Measurements from ENCODE around the gene RYR1.
A peak's percentile ranks its signal among the peaks of the same experiment; 100 is the strongest.
"Not testable (repeated sequence)": the region's sequence is repeated elsewhere in the genome, so short reads cannot be mapped to it uniquely, and the experiment has no call there.

Gene RYR1

DNA sequence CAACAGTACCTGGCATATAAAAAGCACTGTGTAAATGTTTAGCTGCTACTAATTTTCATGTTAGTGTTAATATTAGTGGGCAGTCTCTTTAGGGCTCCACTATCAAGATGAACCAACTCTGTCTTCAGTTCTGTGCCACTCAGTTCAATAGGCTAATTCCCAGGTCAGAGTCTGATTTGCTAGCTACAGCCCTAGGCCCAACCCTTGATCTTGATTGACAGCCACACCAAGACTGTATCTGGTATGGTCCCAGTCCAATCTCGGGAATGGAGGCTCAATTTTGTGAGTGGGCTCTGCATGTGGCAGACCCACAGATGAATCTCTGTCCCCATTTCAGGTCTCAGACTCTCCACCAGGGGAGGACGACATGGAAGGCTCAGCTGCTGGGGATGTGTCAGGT lies 138.2 kb downstream of the RYR1 start:
- DNase-seq = no peak

DNA sequence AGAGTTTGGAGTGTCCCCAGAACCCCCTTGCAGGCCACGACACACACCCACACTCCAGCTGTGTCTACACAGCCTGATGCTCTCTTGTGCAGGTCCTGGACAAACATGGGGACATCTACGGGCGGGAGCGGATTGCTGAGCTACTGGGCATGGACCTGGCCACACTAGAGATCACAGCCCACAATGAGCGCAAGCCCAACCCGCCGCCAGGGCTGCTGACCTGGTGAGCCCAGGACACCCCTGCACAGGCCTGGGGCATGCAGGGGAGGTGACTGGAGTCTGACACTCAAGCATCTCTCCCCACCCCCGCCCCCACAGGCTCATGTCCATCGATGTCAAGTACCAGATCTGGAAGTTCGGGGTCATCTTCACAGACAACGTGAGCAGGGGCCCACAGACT lies 144.3 kb downstream of the RYR1 start:
- no peak for DNase-seq

DNA sequence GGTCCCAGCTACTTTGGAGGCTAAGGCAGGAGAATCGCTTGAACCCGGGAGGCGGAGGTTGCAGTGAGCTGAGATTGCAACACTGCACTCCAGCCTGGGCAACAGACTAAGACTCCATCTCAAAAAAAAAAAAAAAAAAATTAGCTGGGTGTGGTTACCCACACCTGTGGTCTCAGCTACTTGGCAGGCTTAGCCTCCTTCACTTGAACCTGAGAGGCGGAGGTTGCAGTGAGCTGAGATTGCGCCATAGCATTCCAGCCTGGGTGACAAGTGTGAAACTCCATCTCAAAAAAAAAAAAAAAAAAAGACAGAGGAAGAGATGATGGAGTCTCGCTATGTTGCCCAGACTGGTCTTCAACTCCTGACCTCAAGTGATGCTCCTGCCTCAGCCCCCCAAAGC lies 145.8 kb downstream of the RYR1 start:
- peak; percentile 18 for DNase-seq

DNA sequence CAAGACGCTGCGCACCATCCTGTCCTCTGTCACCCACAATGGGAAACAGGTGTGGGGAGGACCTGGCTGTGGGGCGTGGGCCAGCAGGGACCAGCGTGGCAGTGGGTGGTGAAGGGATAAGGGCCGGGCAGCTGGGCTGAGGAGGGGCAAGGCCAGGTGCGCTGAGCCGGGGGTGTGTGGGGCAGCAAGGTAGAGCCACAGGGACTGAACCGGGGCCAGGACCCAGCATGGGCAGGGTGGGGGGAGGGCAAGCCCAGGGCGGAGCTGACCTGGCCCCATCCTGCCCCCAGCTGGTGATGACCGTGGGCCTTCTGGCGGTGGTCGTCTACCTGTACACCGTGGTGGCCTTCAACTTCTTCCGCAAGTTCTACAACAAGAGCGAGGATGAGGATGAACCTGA lies 146.6 kb downstream of the RYR1 start:
- no peak for DNase-seq

DNA sequence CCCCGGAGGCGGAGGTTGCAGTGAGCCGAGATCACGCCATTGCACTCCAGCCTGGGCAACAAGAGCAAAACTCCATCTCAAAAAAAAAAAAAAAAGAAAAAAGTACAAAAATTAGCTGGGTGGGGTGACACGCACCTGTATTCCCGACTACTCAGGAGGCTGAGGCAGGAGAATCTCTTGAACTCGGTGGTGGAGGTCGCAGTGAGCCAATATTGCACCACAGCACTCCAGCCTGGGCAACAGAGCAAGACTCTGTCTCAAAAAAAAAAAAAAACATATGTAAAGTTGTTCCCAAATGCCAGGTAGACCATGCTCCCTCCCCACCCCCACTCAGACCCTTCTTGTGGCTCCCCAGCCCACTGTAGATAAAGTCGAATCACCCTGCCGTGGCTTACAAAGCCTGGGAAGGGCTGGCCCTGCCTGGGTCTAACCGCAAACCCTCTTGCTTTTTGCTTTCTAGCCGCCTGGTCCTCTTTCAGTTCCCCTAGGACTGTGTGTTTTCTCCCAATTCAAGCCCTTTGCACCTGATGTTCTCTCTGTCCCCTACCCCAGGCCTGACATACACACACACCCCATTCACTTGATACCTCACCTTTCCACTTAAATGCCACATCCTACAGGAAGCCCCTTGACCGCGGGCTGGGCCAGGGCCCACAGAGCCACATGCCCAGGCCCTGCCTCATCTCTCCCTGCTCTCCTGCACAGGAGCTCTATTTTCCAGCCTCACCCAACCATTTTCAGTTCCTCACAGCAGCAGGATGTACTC lies 149.9 kb downstream of the RYR1 start:
- no peak for DNase-seq

DNA sequence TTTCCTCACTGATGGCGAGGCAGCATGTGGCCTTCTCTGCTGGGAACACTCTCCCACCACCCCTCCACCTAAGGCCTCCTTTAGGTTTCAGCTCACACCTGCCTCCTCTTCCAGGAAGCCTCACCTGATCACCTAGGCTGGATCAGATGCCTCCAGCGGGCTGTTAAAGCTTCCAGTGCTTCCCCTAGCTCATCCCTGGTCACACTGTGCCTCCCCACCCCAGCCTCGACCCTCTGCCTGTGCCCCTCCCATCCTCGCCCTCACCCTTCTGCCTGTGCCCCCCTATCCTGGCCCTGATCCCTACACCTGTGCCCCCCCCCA lies 150.5 kb downstream of the RYR1 start:
- DNase-seq = no peak

DNA sequence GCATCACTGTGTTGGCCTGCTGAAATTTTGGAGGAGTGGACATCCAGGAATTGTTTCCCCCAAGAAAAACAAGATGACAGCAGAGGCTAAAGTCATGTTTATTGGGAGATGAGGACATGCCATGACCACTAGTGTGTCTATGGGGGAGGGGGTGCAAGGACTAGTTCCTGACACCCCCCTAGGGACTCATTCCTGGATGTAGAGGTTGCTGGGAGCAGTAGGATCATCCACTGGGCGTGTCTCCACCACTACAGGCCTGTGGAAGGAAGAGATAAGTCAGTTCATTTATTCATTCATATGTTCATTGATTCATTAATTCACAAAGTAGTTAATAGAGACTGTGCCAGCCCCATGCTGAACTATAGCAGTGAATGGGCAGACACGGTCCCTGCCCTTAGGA lies 154.1 kb downstream of the RYR1 start:
- no peak for DNase-seq

DNA sequence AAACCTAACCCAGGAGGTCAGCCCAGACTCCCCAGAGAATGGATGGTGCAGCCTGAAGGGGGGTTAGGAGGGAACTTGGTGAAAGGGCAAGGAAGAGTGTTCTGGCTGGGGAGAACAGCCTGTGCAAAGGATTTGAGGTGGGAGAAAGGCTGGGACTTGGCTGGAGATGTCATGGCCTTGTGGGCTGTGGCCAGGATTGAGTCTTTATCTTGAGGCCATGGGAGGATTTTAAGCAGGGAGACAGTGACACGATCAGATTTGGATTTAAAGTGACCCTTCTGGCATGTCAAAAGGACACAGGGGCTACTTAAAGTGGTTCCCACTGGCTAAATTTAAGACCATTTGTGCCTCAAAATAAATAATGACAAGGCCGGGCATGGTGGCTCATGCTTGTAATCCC lies 154.6 kb downstream of the RYR1 start:
- no peak for DNase-seq

DNA sequence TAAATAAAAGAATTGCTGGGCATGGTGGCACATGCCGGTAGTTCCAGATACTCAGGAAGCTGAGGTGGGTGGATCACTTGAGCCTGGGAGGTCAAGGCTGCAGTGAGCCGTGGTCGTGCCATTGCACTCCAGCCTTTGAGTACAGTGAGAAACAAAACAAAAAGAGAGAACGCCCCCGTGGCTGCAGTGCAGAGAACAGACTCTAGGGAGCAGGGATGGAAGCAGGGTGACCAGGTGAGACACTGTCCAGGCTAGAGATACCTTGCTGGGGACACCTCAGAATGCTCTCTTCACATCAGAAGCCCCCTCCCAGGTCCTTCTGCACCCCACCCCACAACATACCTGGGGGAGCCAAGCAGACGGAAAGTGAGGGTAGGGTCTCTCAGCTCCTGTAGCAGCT lies 159.4 kb downstream of the RYR1 start:
- DNase-seq = no peak

DNA sequence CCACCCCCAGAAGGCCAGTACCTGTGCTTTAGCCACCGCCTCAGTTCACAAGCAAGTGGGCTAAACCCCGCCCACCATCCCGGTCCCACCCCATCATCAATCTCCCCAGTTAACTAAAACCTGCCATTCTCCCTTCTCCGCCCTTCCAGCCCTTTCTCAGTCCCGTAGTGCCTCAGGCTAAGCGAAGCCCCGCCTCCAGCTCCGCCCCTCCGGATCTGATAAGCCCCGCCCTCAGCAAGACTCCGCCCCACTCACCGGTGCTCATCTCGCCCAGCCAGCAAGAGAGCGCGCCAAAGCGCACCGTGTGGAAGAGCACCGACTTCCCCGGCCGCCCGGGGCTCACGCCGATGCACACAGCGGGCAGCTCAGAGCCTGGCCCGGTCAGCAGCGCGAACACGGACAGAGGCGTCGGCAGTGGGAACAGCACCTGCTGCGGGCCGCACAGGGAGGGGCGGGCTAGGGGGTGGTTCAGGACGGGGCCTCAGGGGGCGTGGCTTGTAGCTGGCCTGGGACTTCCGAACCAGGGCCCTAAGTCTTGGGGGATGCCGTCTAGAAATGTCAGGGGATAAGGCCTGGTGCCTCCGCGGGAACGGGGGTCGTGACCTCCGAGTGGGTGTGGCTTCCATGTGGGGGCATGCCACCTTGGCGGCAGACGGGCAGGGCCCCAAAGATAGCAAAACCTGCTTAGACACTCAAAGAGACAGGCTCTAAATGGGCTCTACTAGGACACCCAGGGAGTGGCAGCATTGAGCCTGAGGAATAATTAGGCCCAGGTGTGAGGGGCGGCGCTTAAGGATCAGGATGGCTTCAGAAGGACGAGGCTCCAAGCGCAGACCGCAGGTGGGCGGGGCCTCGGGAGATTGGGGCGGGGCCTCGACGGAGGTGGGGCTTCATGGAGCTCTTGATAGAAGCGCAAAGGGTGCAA lies 162.8 kb downstream of the RYR1 start:
- DNase-seq = no peak

DNA sequence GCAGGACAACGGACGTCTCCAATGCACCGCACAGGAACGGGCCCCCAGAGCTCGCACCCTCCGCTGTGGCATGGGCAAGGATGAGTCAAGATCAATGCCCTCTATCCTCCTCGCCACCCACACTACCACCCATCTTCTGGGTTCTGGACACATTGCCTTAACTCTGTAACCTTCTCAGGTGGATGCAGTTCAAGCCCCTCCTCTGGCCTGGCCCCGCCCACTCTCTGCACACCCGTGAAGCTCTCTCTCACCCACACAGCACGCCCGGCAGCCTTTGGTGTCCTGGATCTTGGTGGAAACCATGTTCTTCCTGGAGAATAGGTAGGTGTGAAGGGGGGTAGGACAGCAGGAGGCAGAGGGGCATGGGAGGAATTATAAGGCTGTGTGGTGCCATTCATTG lies 163.6 kb downstream of the RYR1 start:
- no peak for DNase-seq

DNA sequence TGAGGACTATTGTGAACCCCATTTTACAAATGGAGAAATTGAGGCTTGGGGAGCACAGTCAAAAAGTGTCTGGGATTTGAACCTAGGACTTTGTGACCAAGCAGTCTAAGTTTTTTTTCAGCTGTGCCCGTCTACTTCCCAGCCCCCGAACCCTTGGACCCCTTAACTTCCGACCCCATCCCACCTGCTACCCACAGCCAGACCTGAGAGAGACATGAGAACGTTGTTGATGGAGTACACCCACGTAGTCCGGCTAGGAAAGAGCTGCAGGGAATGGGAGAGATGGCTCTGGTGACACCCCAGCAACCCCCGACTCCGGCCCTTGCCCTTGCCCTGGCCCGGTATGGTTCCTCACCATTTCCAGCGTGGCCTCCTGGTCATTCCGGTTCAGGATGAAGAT lies 166.2 kb downstream of the RYR1 start:
- DNase-seq = no peak

DNA sequence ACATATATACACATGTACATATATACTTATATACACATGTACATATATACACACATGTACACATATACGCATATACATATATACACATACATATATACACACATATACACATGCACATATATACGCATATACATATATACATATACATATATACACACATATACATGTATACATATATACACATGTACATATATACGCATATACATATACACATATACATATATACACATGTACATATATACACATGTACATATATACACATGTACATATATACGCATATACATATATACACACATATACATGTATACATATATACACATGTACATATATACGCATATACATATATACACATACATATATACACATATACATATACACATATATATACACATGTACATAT lies 169.4 kb downstream of the RYR1 start:
- DNase-seq = not testable (repeated sequence)

DNA sequence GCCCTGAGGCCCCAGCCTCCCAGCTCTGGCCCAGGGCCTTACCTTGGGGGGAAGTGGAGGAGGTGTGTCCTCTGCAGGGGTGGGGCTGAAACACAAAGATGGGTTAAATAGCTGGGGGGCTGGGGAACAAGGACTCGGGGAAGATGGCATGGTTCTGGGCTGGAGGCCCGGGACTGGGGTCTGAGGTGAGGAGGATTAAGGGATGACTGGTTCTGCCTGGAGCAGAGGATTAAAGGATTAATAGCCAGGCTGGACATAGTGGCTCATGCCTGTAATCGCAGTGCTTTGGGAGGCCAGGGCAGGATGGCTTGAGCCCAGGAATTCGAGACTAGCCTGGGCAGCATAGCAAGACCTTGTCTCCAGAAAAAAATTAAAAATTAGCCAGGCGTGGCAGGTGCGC lies 172.6 kb downstream of the RYR1 start:
- DNase-seq = no peak

DNA sequence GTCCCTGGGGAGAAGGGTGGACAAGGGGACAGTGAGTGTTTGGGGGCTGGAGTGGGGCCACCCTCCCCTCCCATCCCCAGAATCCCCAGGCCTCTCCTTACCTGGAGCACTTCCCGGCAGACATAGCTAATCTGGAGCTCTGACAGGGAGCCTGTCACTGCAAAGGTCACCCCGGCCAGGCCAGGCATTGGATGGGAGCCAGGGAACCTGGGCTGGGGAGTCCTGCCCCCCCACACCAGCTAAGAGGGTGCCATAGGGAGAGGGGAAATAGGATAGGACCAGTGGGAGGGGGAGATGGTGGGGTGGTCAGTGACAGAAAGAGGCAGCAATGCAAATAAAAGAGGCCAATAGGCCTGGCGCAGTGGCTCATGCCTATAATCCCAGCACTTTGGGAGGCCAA lies 180.8 kb downstream of the RYR1 start:
- DNase-seq = no peak

DNA sequence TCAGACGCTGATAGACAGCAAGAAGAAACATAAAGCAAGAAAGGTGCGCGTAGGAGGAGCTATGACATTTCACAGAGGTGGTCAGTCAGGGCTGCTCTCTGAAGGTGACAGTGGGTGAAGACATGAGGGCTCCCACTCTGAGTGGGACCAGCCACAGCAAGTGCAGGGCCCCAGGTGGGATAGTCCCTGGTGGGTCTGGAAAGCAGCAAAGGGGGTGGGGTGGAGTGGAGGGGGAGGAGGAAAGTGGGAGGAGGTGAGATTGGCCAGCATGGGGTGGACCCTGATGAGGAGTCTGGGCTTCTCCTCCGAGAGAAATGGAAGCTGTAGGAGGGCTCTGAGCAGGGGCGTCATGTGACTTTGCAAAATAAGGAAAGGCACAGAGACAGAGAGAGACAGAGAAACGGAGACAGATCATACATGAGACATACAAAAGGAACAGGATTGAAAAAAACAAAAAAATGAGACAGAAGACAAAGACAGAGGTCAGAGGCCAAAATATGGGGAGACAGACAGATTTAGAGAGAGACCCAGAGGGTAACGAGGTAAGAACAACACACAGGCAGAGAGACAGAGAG lies 181.6 kb downstream of the RYR1 start:
- DNase-seq = no peak

DNA sequence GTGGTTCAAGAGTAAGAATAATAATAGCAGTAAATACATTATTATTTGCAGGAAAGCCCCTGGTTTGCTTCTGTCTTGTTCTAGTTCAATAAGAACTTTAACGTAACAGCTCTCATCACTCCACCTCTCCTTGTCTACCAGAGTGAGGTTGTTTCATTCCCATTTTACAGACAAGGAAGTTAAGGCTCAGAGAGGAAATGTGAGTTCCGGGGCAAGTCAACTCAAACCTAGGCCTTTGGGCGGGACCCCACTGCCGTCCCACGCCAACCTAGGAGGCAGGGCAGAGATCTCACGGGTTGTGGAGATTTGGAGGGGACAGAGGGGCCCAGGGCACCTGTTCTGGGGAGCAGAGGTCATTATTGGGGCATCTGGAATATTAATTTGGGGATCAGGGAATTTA lies 182.8 kb downstream of the RYR1 start:
- DNase-seq = no peak

DNA sequence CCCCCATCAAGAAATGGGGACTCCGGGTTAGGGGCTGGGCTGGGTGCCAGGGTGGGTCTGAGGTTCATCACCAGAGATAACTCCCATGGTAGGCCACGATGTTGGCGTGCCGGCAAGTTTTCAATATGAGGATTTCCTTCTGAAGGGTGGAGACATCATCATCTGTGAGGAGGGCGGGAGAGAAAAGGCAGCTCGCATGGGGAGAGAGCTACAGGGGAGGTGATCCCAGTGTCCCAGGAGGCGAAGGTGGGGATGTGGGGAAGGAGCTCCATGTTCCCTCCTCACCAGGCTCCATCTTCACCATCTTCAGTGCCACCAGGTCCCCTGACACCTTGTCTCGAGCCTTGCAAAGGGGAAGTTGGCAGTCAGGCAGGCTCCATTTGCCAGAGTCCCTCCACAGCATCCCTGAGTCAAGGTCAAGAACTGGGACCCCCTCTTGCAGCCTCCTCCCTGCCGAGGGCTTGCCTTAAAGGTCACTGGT lies 183.8 kb downstream of the RYR1 start:
- DNase-seq = no peak

DNA sequence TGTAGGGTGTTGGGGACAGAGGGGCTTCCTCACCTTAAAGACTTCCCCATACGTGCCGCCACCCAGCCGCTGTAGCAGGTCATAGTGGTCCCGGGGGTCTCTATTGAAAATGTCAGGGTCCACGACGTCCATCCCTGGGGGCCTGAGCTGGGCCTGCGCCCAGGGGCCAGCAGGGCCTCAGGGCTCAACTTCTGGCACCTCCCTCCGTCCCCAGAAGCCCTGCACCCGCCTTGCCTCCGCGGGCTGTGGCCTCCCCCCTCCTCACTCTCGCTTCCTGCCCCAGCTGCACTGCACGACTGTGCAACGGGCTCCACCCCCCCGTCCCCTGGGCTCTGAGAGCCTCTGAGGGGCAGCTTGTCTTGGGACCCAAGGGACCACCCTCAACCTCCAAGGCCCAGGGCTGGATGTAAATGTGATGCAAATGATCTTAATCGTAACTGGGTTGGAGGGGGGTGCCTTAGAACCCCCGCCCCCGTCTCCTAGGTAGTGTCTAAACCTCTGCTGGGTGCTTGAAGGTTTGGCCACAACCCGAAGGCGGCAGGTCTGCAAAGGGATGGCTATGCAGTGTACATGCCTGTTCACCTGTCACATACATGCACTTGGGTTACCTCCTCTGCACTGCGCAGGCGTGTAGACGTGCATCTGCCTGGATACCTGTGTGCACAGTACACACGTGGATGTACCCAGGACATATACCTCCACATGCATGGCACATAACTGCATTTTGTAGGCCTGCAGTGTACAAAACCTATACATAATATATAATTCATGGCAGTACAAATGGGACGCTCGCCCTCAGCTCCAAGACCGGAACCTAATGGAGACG lies 184.5 kb downstream of the RYR1 start, which contains the start of gene MAP4K1:
MAP4K1 (minus strand) TSS at position 190 of the 826 bp plus-strand sequence; CDS start at position 132, 58 bp downstream.
- DNase-seq = peak; percentile 29

DNA sequence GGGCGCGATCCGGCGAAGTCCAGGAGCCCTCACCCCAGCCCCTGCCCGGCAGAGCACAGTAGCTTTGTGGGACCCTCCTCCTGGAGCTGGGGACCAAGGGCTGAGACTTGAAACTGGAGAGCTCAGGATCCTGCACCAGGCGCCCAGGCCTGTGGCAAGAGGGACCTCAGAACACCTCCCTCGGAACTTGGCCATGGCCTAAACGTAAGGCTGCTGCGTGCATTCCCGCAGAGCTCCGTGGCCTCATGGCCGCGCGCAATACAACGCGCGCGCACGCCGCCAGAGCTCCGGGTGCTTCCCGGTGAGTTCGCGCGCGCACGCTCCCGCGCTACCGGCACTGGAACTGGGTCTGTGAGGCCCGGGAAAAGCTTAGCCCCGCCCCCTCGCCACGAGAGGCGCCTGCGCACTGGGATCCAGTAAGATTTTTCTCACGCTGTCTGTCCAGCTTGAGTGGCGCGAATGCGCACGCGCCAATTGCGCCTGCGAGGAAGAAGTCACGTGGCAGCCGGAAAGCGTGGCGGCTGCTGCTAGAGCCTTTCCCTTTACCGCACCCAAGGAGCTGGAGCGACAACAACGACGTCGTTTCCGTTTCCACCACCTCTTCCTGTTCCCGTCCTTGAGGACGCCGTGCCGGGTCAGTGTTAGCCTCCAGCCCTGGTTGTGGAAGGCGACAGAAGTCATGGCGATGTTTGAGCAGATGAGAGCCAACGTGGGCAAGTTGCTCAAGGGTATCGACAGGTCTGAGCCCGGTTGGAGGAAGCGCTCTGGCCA lies 185.3 kb downstream of the RYR1 start, which contains the start of gene EIF3K:
EIF3K (plus strand) TSS at position 599 of the 771 bp plus-strand sequence; CDS start at position 680, 81 bp downstream.
- DNase-seq = peak; percentile 97

DNA sequence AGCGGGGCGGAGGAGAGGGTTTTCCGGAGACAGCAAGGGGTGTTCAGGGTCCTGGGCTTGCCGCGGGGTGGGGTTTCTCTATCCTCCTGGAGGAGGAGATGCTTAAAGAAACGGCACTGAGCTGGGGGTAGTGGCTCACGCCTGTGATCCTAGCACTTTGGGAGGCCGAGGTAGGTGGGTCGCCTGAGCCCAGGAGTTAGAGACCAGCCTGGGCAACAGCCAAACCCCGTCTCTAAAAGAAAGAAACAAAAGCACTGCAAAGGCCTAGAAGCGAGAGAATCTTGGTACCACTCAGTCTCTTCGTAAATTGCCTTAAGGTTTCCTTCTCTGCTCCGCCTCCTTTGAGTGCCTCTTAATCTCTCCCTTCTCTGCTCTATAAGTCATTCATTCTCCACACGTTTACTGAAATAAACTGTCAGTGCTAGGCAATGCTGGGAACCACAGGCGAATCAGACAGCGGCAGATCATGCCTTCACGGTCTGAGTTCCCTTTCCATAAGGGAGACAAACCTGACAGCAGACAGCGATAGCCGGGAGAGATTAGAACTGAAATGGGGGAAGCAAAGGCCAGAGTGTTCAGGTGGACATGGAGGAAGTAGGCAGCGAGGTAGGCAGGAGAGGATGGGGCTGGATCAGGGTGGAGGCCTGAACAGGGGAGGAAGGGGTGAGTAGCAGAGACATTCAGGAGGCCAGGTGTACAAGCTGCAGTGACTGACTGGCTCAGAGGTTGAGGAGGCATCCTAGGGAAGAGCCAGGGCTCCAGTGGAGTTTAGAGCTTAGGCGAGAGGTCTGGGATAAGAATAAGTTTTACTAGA lies 186.1 kb downstream of the RYR1 start:
- no peak for DNase-seq
